ENCODE data around the gene ARPP21.

Gene ARPP21

GRCh38 chr3:35751207-35751606, 111.9 kb downstream of the ARPP21 start:
- H3K4me3 ChIP-seq (ENCODE audit: low read depth, low read length) = no peak overlapping the region
- no peak for TF ChIP-seq CTCF (IDR thresholded peaks at IDR 0.05; ENCODE audit: low read depth, low read length)

GRCh38 chr3:35757991-35758757, 118.8 kb downstream of the ARPP21 start:
- no peak for TF ChIP-seq CTCF (IDR thresholded peaks at IDR 0.05; ENCODE audit: low read depth, low read length)
- no peak overlapping the region for H3K4me3 ChIP-seq (ENCODE audit: low read depth, low read length)

- no peak for TF ChIP-seq CTCF (IDR thresholded peaks at IDR 0.05; ENCODE audit: low read depth, low read length)
These were observed 120.8 kb downstream of the ARPP21 start for GRCh38 chr3:35760146-35760545.

GRCh38 chr3:35761311-35761710, 122.0 kb downstream of the ARPP21 start:
- no peak overlapping the region for H3K4me3 ChIP-seq (ENCODE audit: low read depth, low read length)
- no peak for TF ChIP-seq CTCF (IDR thresholded peaks at IDR 0.05; ENCODE audit: low read depth, low read length)

More at GRCh38 chr3:35760146-35760545, 120.8 kb downstream of the ARPP21 start:
- H3K4me3 ChIP-seq (ENCODE audit: low read depth, low read length) = no peak overlapping the region

GRCh38 chr3:35772381-35773015, 133.2 kb downstream of the ARPP21 start:
- no peak for TF ChIP-seq CTCF (IDR thresholded peaks at IDR 0.05; ENCODE audit: low read depth, low read length)
- no peak overlapping the region for H3K4me3 ChIP-seq (ENCODE audit: low read depth, low read length)

GRCh38 chr3:35773417-35773816, 134.1 kb downstream of the ARPP21 start:
- H3K4me3 ChIP-seq (ENCODE audit: low read depth, low read length) = no peak overlapping the region
- TF ChIP-seq CTCF (IDR thresholded peaks at IDR 0.05; ENCODE audit: low read depth, low read length) = no peak

- no peak overlapping the region for H3K4me3 ChIP-seq (ENCODE audit: low read depth, low read length)
- no peak for TF ChIP-seq CTCF (IDR thresholded peaks at IDR 0.05; ENCODE audit: low read depth, low read length)
These were observed 137.0 kb downstream of the ARPP21 start for GRCh38 chr3:35776346-35776745.
